ENCODE data around the gene PCDHGA2. TPM values are rescaled to one million over a fixed set of nuclear protein-coding genes. Genes with fewer than 3 reads are reported as not detected.

The PCDHGA2 gene
- total and polyA plus RNA-seq, 2 experiments from 2014 or later, result not detected

DNA sequence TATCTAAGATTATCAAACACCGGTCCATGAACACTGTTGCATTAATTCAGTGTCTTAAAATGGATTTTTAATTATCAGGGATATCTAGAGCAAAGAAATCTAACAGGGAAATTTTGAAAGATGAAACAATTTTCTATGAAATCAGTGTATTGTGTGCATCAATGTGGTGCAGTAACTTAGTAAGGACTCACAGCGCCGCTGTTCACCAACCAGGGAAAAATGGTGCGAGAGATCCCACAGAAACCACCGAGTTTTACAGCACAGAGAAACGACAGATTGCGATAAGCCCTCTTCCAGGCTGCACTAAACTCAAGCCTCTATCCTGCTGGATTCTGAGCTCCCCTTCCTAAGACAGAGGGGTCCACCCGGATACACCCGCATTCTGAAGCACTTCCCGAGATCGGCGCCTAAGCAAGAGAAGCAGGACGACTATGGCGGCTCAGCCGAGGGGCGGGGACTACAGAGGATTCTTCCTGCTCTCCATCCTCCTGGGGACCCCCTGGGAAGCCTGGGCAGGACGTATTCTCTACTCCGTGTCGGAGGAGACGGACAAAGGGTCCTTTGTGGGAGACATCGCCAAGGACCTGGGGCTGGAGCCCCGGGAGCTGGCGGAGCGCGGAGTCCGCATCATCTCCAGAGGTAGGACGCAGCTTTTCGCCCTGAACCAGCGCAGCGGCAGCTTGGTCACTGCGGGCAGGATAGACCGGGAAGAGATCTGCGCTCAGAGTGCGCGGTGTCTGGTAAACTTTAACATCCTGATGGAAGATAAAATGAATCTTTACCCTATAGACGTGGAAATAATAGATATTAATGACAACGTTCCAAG, 44.1 kb downstream of the PCDHGA2 start, which contains the start of gene PCDHGA7:
TSS of gene PCDHGA7 (plus strand) at position 274 of the 826 bp plus-strand sequence. CDS start at position 432, 158 bp downstream.
- H3K27me3 ChIP-seq, result no peaks in the 10 kb centered on the region
- H3K4me1 ChIP-seq (ENCODE audit: insufficient read depth), result no peaks in the 10 kb centered on the region
- 95% methylated on average over 37 of the region's 37 CpGs for WGBS (ENCODE audit: low lambda C conversion rate, missing lambda C conversion rate)
- no peaks in the 10 kb centered on the region for H3K9me2 ChIP-seq (replicated peaks; ENCODE audit: insufficient read depth)
- TF ChIP-seq, protein P1, sequence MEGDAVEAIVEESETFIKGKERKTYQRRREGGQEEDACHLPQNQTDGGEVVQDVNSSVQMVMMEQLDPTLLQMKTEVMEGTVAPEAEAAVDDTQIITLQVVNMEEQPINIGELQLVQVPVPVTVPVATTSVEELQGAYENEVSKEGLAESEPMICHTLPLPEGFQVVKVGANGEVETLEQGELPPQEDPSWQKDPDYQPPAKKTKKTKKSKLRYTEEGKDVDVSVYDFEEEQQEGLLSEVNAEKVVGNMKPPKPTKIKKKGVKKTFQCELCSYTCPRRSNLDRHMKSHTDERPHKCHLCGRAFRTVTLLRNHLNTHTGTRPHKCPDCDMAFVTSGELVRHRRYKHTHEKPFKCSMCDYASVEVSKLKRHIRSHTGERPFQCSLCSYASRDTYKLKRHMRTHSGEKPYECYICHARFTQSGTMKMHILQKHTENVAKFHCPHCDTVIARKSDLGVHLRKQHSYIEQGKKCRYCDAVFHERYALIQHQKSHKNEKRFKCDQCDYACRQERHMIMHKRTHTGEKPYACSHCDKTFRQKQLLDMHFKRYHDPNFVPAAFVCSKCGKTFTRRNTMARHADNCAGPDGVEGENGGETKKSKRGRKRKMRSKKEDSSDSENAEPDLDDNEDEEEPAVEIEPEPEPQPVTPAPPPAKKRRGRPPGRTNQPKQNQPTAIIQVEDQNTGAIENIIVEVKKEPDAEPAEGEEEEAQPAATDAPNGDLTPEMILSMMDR (IDR thresholded peaks at IDR 0.05; ENCODE audit: poor library complexity), result no peak
- TF ChIP-seq EZH2 (IDR thresholded peaks at IDR 0.05; ENCODE audit: borderline replicate concordance), result no peak
- TF ChIP-seq EZH2phosphoT487 (IDR thresholded peaks at IDR 0.05; ENCODE audit: low read depth, severe bottlenecking, unreplicated experiment), result no peak
- H3K4me2 ChIP-seq, result no peak within 1 kb of the TSS
- no peak within 1 kb of the TSS for H2AFZ ChIP-seq
- no peak within 1 kb of the TSS for H3K4me3 ChIP-seq
- no peaks in the 10 kb centered on the region for H3K79me2 ChIP-seq
- H3K9me3 ChIP-seq (ENCODE audit: low read depth), result no peaks in the 10 kb centered on the region
- DNase-seq (ENCODE audit: low spot score), result no peak
- H4K20me1 ChIP-seq (ENCODE audit: insufficient read depth, poor library complexity, severe bottlenecking), result no peaks in the 10 kb centered on the region
- no peak within 1 kb of the TSS for H3K27ac ChIP-seq
- no peaks in the 10 kb centered on the region for H3K36me3 ChIP-seq (replicated peaks; ENCODE audit: insufficient read depth, low read depth)

DNA sequence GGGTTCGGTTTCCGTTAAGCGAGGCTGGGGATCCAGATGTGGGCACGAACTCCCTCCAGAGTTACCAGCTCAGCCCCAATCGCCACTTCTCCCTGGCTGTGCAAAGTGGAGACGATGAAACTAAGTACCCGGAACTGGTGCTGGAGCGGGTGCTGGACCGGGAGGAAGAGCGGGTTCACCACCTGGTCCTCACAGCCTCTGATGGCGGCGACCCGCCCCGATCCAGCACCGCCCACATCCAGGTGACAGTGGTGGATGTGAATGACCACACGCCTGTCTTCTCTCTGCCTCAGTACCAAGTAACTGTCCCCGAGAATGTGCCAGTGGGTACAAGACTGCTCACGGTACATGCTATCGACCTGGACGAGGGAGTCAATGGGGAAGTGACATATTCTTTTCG, 44.8 kb downstream of the PCDHGA2 start:
- H3K9me2 ChIP-seq (replicated peaks; ENCODE audit: insufficient read depth), result no peaks in the 10 kb centered on the region
- no peaks in the 10 kb centered on the region for H3K79me2 ChIP-seq
- no peak overlapping the region for H3K4me3 ChIP-seq
- H3K27ac ChIP-seq, result no peak overlapping the region
- H2AFZ ChIP-seq, result no peak overlapping the region
- peaks cover 1% of the 10 kb centered on the region for H3K9me3 ChIP-seq (ENCODE audit: low read depth)
- H3K4me2 ChIP-seq, result no peak overlapping the region
- TF ChIP-seq EZH2phosphoT487 (IDR thresholded peaks at IDR 0.05; ENCODE audit: low read depth, severe bottlenecking, unreplicated experiment) (no peak), EZH2 (IDR thresholded peaks at IDR 0.05; ENCODE audit: borderline replicate concordance) (no peak)
- TF ChIP-seq, protein P1 (IDR thresholded peaks at IDR 0.05; ENCODE audit: poor library complexity), result no peak
- no peaks in the 10 kb centered on the region for H3K4me1 ChIP-seq (ENCODE audit: insufficient read depth)
- H3K36me3 ChIP-seq (replicated peaks; ENCODE audit: insufficient read depth, low read depth), result no peaks in the 10 kb centered on the region
- no peak for DNase-seq (ENCODE audit: low spot score)
- H4K20me1 ChIP-seq (ENCODE audit: insufficient read depth, poor library complexity, severe bottlenecking), result no peaks in the 10 kb centered on the region
- H3K27me3 ChIP-seq, result no peaks in the 10 kb centered on the region
- WGBS (ENCODE audit: low lambda C conversion rate, missing lambda C conversion rate), result 96% methylated on average over 21 of the region's 21 CpGs

DNA sequence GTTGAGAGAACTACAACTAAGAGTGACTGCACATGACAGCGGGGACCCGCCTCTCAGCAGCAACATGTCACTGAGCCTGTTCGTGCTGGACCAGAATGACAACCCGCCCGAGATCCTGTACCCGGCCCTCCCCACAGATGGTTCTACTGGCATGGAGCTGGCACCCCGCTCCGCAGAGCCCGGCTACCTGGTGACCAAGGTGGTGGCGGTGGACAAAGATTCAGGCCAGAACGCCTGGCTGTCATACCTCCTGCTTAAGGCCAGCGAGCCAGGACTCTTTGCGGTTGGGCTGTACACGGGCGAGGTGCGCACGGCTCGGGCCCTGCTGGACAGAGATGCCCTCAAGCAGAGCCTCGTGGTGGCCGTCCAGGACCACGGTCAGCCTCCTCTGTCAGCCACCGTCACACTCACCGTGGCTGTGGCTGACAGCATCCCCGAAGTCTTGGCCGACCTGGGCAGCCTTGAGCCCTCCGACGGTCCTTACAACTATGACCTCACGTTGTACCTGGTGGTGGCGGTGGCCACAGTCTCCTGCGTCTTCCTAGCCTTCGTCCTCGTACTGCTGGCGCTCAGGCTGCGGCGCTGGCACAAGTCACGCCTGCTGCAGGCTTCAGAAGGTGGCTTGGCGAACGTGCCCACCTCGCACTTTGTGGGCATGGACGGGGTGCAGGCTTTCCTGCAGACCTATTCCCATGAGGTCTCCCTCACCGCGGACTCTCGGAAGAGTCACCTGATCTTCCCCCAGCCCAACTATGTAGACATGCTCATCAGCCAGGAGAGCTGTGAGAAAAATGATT, 46.1 kb downstream of the PCDHGA2 start:
- Histone ChIP-seq H3K36me3 (replicated peaks; ENCODE audit: insufficient read depth, low read depth) (no peaks in the 10 kb centered on the region), H4K20me1 (ENCODE audit: insufficient read depth, poor library complexity, severe bottlenecking) (no peaks in the 10 kb centered on the region), H3K27ac (no peak overlapping the region), H3K79me2 (no peaks in the 10 kb centered on the region), H3K4me3 (no peak overlapping the region), H2AFZ (no peak overlapping the region), H3K4me1 (ENCODE audit: insufficient read depth) (no peaks in the 10 kb centered on the region), H3K4me2 (no peak overlapping the region), H3K9me2 (replicated peaks; ENCODE audit: insufficient read depth) (no peaks in the 10 kb centered on the region), H3K27me3 (no peaks in the 10 kb centered on the region), H3K9me3 (ENCODE audit: low read depth) (peaks cover 12% of the 10 kb centered on the region)
- no peak for DNase-seq (ENCODE audit: low spot score)
- WGBS (ENCODE audit: low lambda C conversion rate, missing lambda C conversion rate), result 94% methylated on average over 40 of the region's 43 CpGs
- no peak for TF ChIP-seq EZH2 (IDR thresholded peaks at IDR 0.05; ENCODE audit: borderline replicate concordance)

Measured in hepatocyte (in vitro differentiated cells).